ENCODE measurements around the gene RRP15. TPM values are rescaled to one million over a fixed set of nuclear protein-coding genes. Genes with fewer than 3 reads are reported as not detected.

Gene RRP15
- total RNA-seq, 1 donor from 2014 or later, result 3.7 TPM

- H3K27me3 ChIP-seq, result no peaks in the 10 kb centered on the region
- H3K9me3 ChIP-seq, result no peaks in the 10 kb centered on the region
- no peaks in the 10 kb centered on the region for H3K36me3 ChIP-seq
- H3K4me1 ChIP-seq, result peaks cover 36% of the 10 kb centered on the region
- TF ChIP-seq POLR2A (IDR thresholded peaks at IDR 0.05), result no peak
- TF ChIP-seq, protein P1, sequence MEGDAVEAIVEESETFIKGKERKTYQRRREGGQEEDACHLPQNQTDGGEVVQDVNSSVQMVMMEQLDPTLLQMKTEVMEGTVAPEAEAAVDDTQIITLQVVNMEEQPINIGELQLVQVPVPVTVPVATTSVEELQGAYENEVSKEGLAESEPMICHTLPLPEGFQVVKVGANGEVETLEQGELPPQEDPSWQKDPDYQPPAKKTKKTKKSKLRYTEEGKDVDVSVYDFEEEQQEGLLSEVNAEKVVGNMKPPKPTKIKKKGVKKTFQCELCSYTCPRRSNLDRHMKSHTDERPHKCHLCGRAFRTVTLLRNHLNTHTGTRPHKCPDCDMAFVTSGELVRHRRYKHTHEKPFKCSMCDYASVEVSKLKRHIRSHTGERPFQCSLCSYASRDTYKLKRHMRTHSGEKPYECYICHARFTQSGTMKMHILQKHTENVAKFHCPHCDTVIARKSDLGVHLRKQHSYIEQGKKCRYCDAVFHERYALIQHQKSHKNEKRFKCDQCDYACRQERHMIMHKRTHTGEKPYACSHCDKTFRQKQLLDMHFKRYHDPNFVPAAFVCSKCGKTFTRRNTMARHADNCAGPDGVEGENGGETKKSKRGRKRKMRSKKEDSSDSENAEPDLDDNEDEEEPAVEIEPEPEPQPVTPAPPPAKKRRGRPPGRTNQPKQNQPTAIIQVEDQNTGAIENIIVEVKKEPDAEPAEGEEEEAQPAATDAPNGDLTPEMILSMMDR (IDR thresholded peaks at IDR 0.05), result no peak
- no peak for TF ChIP-seq POLR2AphosphoS5 (IDR thresholded peaks at IDR 0.05; ENCODE audit: insufficient read depth in 1 of 2, low read depth in 1 of 2)
- intact Hi-C loops (cut with DNase I), result no loop called here
- H3K27ac ChIP-seq, result no peak overlapping the region
- no peak overlapping the region for H3K4me3 ChIP-seq
- no peak for DNase-seq (ENCODE audit: extremely low spot score in 2 of 2)
Observed at GRCh38 chr1:218363141-218363540, 78.0 kb downstream of the RRP15 start.

DNA sequence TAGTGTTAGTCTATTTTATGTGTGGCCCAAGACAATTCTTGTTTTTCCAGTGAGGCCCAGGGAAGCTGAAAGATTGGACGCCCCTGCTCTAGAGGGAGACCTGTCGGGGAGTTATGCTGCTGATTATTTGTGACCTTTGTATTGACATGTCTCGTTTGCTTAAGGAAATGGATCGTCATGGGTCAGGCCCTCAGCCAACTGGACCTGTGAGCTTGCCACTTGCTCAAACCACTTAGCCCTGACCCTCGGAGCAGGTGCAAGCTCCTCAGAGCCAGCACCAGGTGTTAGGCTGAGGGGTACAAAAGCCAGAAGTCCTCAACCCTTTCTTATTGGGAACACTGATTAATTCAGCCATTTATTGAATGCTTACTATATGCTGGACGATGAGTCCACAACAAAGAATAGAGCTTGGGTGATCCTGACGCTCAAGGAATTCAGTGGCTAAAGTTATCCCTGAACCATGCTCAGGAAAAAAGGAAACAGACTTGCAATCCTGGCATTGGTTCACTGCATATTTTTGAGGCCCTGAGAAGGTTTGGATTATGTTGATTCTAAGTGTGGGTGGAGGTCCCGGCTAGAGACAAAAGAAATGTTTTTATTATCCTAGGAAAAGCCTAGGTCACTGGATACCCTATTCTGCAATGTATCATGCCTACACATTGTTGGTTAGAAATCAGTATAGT, 79.1 kb downstream of the RRP15 start:
- Histone ChIP-seq H3K27me3 (no peaks in the 10 kb centered on the region), H3K36me3 (no peaks in the 10 kb centered on the region), H3K4me3 (no peak overlapping the region), H3K4me1 (peaks cover 36% of the 10 kb centered on the region), H3K9me3 (no peaks in the 10 kb centered on the region), H3K27ac (peak overlapping the region; percentile 49)
- TF ChIP-seq POLR2A (IDR thresholded peaks at IDR 0.05) (no peak), POLR2AphosphoS5 (IDR thresholded peaks at IDR 0.05; ENCODE audit: insufficient read depth in 1 of 2, low read depth in 1 of 2) (no peak)
- TF ChIP-seq, protein P1 (IDR thresholded peaks at IDR 0.05), result no peak
- no peak for DNase-seq (ENCODE audit: extremely low spot score in 2 of 2)
- intact Hi-C loops (cut with DNase I), result no loop called here

DNA sequence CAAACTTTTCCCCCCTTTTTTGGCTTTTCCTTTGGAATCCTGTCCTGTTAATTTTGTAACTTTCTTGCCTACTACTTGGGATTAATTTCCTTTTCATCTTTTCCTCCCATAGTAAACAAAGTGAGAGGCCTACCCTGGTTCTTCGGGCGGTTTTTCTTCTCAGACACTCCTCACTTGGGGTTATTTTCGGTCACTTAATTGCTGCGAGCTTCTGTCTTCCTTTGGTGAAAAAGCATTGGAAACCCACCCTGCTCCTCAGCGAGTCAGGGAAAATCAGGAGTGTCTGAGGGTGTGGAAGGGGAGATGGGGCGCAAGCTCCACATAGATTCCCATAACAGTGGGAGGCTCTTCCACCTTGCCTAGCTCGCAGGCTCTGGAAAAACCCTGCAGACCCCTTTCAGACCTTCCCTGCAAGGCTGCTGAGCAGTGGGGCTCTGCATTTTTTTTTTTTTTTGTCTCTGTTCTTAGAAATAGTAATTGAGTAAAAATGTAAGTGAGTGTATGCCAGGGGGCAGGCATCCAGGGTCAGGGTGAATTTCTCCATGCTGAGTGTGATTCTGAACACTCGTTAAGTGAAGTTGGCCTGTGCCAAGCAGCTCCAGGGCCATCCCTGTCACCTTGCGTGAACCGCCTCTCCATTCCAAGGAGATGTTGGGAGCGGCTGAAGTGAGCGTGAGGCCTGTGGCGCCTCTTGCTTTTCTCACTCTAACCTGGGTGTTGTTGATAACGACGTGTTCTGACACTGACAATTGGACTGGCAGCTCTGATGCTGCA, 80.3 kb downstream of the RRP15 start:
- H3K27ac ChIP-seq, result peak overlapping the region; percentile 49
- H3K9me3 ChIP-seq, result no peaks in the 10 kb centered on the region
- DNase-seq (ENCODE audit: extremely low spot score in 2 of 2), result no peak
- no peaks in the 10 kb centered on the region for H3K36me3 ChIP-seq
- TF ChIP-seq, protein P1 (IDR thresholded peaks at IDR 0.05), result no peak
- TF ChIP-seq POLR2A (IDR thresholded peaks at IDR 0.05), result no peak
- no peak for TF ChIP-seq POLR2AphosphoS5 (IDR thresholded peaks at IDR 0.05; ENCODE audit: insufficient read depth in 1 of 2, low read depth in 1 of 2)
- no peaks in the 10 kb centered on the region for H3K27me3 ChIP-seq
- no peak overlapping the region for H3K4me3 ChIP-seq
- H3K4me1 ChIP-seq, result peaks cover 36% of the 10 kb centered on the region
- intact Hi-C loops (cut with DNase I), result no loop called here

GRCh38 chr1:218366322-218367052, 81.4 kb downstream of the RRP15 start:
- intact Hi-C loops (cut with DNase I), result no loop called here
- Histone ChIP-seq H3K9me3 (no peaks in the 10 kb centered on the region), H3K4me1 (peaks cover 28% of the 10 kb centered on the region), H3K27ac (no peak overlapping the region), H3K36me3 (no peaks in the 10 kb centered on the region), H3K27me3 (no peaks in the 10 kb centered on the region), H3K4me3 (no peak overlapping the region)
- DNase-seq (ENCODE audit: extremely low spot score in 2 of 2), result no peak
- TF ChIP-seq, protein P1 (IDR thresholded peaks at IDR 0.05), result no peak
- TF ChIP-seq POLR2AphosphoS5 (IDR thresholded peaks at IDR 0.05; ENCODE audit: insufficient read depth in 1 of 2, low read depth in 1 of 2), result no peak
- TF ChIP-seq POLR2A (IDR thresholded peaks at IDR 0.05), result no peak

Data from vagina (tissue), 2 donors.